WI38 (cell line): Measurements from ENCODE around the gene ZFYVE28.

Experiments
- H3K4me3 ChIP-seq: 2 replicates; pipeline ENCODE4 v1.5.1; 2011; ENCODE audit warnings: low read depth, mild to moderate bottlenecking, control low read depth, low read length
- TF ChIP-seq, protein P1 (sequence below): IDR thresholded peaks from 2 replicates; pipeline ENCODE4 v1.5.1; 2012; ENCODE audit warnings: low read depth, mild to moderate bottlenecking, control low read depth, low read length

Gene ZFYVE28

DNA sequence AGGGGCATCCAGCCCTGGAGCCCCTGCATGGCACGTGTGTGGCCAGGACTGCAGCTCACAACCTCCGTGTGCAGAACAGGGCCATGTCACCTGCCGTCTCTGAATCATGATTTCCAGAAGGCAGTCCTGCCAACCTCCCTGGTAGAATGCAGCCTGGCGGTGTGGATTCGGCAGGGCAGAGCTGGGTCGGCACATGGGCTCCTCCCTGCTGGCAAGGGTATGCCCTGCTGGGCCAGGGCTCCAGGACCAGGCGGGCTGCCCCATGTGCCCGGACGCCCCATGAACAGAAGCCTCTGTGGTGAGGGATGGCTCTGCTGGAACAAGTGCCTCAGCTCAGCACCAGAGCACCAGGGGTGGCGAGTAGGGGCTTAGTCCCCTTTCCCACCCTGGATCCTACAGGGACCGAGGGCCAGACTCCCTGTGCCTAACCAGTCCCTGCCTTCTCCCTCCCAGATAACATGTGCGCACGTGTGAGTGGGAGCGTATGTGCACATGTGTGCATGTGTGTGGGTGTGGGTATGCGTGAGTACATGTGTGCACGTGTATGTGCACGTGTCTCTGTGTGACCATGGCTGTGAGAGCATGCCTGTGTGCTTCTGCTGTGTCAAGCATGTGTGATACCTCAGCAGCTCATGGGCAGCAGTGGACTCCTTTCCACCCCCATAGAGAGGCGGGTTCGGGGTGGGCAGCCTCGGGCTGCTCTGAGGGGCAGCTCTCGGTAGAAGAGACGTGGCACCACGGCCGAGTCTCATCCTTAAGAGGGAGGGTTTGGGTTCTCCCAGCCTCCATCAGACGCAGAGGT is 146.2 kb downstream of the ZFYVE28 start:
- TF ChIP-seq, protein P1, sequence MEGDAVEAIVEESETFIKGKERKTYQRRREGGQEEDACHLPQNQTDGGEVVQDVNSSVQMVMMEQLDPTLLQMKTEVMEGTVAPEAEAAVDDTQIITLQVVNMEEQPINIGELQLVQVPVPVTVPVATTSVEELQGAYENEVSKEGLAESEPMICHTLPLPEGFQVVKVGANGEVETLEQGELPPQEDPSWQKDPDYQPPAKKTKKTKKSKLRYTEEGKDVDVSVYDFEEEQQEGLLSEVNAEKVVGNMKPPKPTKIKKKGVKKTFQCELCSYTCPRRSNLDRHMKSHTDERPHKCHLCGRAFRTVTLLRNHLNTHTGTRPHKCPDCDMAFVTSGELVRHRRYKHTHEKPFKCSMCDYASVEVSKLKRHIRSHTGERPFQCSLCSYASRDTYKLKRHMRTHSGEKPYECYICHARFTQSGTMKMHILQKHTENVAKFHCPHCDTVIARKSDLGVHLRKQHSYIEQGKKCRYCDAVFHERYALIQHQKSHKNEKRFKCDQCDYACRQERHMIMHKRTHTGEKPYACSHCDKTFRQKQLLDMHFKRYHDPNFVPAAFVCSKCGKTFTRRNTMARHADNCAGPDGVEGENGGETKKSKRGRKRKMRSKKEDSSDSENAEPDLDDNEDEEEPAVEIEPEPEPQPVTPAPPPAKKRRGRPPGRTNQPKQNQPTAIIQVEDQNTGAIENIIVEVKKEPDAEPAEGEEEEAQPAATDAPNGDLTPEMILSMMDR, result no peak
- H3K4me3 ChIP-seq, result no peak overlapping the region

DNA sequence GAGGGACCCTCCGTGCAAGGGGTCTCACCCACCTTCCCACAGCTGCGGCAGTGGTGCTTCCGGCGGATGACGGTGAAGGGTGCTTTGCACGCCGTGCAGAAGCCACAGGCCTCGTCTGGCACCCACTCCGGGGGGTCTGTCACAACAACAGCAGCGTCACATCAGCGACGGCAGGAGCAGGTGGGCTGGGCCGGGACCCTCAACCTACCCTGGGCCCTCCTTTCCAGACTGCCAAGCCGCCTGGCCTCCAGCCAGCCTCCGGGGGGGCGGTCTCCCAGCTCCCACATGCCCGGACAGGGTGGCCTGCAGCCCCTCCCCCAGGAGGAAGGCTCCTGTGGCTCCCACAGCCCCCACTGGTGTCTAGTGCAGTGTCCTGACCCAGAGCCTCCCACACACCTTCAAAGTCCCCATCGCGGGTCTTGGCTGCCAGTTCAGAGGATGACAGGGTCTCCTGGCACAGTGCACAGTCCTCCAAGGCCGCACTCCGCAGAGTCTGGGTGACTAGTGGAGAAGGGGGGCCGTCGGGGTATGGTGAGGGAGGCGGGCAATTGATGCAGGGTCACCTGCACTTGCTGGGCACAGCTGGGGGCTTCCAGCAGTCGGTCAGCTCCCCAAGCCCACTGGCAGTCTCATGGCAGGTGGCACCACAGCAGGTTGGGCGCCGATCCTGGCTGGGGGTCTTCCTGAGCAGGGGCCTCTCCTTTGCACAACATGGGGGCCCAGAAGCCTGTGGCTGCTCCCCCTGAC is 147.0 kb downstream of the ZFYVE28 start:
- TF ChIP-seq, protein P1, result no peak
- H3K4me3 ChIP-seq, result no peak overlapping the region

DNA sequence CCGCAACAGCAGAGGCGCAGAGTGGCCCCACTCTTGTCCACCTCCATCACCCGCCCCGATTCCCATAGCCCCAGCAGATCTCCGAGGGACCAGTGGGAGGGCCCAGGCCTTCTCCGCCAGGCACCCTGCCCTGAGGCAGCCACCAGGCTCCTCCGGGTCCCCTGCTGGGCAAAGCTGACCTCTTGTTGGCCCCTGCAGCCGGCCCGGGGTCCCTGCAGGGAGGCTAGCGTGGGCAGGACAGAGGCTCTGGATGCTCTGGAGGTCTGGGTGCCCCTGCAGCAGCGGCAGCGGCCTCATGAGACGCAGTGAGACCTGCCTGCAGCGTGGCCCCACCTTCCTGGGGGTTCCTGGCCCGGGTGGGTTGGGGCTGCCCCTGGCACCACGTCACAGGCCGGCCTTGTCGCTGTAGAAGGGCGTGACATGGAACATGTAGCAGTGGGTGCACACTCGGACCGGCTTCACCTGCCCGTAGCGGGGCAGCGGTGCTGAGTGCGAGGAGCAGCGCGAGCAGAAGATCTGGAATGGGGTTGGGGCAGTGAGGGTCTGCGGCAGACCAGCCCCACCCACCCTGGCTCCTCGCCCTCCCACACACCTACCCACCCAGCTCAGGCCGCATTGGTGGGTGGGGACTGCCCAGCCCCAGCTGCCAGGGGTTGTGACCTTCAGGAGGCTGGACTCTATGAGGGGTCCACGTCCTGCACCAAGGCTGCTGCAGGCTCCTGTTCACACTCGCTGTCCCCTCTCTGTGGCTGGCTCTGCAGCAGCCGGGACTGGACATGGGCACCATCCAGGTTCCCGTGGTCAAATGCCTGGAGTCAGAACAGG is 147.9 kb downstream of the ZFYVE28 start:
- H3K4me3 ChIP-seq, result no peak overlapping the region
- TF ChIP-seq, protein P1, result no peak

DNA sequence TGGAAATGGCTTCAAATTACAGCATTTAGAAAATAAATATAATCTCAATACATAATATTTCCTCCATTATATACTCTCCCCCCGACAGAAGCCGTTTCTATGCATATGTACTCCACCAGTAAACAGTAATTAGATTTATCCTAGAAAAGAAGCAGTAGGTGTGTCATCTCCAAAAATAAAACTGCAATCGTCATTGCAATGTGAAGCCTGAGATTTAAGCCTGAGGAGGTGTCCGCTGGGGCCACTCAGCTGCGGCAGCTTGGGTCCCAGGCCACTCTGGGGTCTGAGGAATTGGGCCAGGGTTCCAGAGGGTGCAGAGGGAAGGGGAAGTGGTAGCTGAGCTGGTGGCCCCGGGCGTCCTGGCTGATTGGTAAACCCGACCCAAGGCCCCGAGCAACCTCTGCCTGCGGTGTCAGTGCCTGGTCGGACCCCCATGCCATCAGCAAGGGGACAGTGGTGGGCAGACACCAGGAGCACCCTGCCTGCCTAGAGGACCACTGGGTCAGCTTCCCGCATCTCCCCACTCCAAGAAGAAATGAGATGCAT is 148.8 kb downstream of the ZFYVE28 start:
- TF ChIP-seq, protein P1, result no peak
- no peak overlapping the region for H3K4me3 ChIP-seq

DNA sequence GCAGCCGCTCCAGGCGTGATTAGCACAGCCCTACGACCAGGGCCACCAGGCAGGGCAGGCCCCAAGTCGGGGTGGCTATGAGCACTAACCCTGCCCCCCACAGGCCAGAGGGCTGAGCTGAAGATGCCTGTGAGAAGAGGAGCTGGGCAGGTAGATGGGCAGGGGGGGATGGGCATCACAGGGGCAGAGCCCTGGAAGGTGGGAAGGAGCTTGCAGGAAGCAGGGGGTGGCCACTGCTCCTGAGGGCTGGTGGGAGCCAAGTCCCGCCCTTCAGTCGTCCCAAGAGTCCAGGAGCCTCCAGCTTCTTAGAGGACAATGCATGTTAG is 149.3 kb downstream of the ZFYVE28 start:
- TF ChIP-seq, protein P1, result no peak
- H3K4me3 ChIP-seq, result no peak overlapping the region

DNA sequence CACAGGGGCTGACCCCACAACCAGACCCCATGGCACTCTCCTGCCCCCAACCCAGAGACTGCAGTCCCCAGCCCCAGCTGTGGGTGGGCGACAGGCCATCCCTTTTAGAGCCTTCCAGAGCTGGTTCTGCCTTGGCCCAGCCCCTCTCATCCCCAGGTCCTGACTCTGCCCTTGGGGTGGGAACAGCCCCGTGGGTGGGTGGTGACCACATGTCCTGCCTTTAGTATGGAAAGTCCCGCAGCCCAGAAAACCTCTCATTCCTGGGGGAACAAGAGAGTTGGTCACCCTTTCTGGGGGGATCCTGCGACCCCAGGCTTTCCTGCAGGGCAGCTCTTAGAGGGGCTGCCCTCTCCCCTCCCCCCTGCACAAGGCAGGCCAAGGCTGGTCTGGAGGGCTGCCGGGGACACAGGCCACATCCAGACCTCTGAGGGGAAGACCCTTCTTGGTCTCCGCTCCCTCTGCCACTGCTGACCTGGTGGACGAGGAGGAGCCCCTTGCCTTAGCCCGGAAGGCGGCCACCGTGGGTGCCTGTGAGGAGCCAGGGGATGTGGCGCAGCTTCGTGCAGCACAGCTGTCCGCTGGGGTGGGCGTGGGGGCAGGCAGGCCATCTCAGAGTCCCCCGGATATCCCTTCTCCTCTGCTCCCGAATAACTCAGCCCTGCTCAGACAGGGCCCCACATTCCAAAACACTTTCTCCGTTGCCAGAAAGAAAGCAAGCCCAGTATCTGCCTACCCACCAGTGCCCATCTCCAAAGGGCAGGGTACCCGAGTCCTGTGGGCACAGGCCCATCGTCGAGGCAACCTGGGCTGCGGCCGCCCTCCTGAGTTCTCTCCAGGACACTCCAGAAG is 149.9 kb downstream of the ZFYVE28 start:
- H3K4me3 ChIP-seq, result no peak overlapping the region
- TF ChIP-seq, protein P1, result no peak
